ENCODE measurements around the gene BRAF.

DNA sequence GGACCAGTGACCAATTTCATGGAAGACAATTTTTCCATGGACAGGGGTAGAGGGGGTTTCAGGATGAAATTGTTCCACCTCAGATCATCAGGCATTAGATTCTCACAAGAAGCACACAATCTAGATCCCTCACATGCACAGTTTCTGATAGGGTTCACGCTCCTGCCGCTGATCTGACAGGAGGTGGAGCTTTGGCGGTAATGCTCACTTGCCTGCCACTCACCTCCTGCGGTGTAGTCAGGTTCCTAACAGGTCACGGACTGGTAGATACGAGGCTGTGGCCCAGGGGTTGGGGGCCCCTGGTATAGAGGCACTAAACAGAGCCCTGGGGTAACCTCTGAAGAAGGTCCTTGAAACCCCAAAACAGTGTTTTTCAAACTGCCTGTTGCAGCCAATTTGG, 6.5 kb downstream of the BRAF start:
- TF ChIP-seq, protein P1, sequence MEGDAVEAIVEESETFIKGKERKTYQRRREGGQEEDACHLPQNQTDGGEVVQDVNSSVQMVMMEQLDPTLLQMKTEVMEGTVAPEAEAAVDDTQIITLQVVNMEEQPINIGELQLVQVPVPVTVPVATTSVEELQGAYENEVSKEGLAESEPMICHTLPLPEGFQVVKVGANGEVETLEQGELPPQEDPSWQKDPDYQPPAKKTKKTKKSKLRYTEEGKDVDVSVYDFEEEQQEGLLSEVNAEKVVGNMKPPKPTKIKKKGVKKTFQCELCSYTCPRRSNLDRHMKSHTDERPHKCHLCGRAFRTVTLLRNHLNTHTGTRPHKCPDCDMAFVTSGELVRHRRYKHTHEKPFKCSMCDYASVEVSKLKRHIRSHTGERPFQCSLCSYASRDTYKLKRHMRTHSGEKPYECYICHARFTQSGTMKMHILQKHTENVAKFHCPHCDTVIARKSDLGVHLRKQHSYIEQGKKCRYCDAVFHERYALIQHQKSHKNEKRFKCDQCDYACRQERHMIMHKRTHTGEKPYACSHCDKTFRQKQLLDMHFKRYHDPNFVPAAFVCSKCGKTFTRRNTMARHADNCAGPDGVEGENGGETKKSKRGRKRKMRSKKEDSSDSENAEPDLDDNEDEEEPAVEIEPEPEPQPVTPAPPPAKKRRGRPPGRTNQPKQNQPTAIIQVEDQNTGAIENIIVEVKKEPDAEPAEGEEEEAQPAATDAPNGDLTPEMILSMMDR (IDR thresholded peaks at IDR 0.05) = no peak
- no peak for TF ChIP-seq POLR2A (IDR thresholded peaks at IDR 0.05)

Measured in tibial nerve (tissue), 3 donors.